Fibroblast of skin of right quadriceps (primary cell): Measurements from ENCODE around the gene B3GAT3.
"Not testable (repeated sequence)": the region's sequence is repeated elsewhere in the genome, so short reads cannot be mapped to it uniquely, and the experiment has no call there.

Source experiments
- DNase-seq: peaks from one replicate; pipeline ENCODE4 v3.0.0-alpha.2; 2013

Gene B3GAT3

GRCh38 chr11:62621567-62622470, at the start of gene B3GAT3:
B3GAT3 (minus strand) TSS chr11:62621986; CDS start chr11:62621947, 39 bp downstream.
- DNase-seq: peak; percentile 95

GRCh38 chr11:62671236-62671607, 49.4 kb upstream of the B3GAT3 start:
- DNase-seq: no peak

- no peak for DNase-seq
These were observed 47.8 kb upstream of the B3GAT3 start for GRCh38 chr11:62669420-62670161.

GRCh38 chr11:62667460-62667859, 45.7 kb upstream of the B3GAT3 start:
- DNase-seq: no peak

- DNase-seq: no peak
These were observed 44.6 kb upstream of the B3GAT3 start for GRCh38 chr11:62666259-62666926.

- peak; percentile 44 for DNase-seq
These were observed 43.9 kb upstream of the B3GAT3 start for GRCh38 chr11:62665599-62666258.

GRCh38 chr11:62665075-62665598, 43.4 kb upstream of the B3GAT3 start, which contains the start of the genes C11orf98 and CSKMT:
C11orf98 (minus strand) TSS chr11:62665210; CDS start chr11:62665169, 41 bp downstream.
CSKMT (plus strand) TSS chr11:62665312; CDS start chr11:62665880, 568 bp downstream.
- peak; percentile 94 for DNase-seq

DNA sequence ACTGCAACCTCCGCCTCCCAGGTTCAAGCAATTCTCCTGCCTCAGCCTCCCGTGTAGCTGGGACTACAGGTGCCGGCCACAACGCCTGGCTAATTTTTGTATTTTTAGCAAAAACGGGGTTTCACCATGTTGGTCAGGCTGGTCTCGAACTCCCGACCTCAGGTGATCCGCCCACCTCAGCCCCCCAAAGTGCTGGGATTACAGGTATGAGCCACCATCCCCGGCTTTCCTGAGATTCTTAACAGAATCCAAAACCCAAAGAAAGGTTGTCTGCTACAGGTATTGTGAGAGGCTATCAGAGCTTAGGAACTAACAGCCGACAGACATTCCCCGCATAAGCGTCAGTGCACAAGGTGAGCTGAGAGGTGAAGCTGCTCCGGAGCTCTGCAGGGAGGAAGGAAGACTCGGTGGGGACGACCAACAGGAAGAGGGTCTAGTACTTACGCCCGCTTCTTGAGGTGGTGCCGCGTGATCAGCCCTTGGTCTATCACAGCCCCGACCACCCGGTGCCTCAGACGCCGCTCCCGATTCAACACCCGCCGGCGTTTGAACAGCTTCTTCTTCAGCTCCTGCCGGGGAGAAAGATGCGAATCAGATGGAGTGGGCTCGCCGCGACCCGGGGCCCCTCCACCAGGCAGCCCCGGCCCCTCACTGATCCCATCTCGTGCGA, 42.8 kb upstream of the B3GAT3 start:
- DNase-seq: no peak

DNA sequence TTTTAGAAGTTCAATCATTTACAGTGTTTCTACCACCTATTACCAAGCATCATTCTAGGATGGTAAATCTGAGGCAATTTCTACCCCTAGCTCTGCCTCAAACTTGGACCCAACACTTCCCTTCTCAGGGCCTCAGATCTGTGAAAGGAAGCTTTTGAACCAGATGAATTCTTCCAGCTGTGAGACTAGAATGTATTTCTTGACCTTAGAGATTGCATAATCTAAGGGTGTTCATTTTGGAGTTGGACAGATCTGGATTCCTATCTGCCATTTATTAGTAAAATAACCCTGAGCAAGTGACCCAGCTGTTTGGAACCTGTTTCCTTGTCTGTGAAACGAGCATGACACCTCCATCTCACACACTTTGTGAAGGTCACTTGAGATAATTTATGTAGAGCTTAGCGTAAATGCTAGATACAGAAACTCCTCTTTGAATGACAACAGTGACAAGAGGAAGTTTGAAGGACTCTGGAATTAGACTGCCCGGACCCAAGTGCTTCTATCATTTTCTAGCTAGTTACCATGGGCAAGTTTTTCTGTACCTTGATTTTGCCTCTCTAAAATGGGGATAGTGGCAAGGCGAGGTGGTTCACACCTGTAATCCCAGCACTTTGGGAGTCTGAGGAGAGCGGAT, 35.1 kb upstream of the B3GAT3 start:
- DNase-seq: no peak

DNA sequence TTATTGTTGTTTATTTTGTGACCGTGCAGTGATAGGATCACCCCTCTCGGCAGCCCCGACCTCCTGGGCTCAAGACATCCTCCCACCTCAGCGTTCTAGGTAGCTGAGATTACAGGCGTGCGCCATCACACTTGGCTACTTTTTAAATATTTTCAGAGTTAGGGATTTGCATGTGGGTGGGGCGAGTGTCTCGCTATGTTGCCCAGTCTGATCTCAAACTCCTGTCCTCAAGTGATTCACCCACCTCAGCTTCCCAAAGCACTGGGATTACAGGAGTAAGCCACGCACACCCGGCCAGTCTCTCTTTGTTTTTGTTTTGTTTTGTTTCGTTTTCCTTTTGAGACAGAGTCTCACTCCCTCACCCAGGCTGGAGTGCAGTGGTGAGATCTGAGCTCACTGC, 32.5 kb upstream of the B3GAT3 start:
- no peak for DNase-seq

DNA sequence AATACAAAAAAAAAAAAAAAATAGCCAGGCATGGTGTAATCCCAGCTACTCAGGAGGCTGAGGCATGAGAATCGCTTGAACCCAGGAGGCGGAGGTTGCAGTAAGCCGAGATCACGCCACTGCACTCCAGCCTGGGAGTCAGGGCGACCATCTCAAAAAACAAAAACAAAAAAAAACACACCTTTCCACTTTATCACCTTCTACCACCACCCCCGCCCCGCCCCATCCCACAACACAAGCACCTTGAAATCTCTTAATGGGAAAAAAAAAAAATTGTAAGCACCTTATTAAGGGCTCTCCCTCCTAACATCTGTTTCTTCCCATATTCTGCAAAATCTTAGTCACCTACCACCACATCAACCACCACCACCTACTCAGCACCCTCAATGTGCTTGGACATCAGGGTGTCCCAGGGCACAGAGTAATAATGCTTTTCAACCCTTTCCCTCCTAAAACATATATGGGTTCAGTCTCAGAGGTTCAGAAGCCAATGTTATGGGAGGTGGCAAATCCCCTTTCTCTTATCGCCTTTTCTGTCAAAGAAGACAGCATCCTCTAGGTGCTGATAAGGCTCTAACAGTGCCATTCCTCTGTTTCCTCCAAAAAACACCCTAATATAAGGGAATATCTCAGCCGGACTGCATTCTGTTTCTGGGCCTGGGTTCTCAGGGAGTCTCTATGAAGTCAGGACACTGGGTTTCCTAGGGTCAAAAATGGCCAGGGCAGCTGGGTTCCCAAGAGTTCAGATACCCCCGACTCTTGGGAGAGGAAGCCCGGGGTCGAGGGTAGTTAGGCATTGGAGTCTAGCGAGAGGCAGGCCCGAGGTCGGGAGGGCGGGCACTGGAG, 30.6 kb upstream of the B3GAT3 start:
- DNase-seq: no peak

GRCh38 chr11:62650283-62650682, 28.5 kb upstream of the B3GAT3 start:
- not testable (repeated sequence) for DNase-seq

GRCh38 chr11:62649486-62649885, 27.7 kb upstream of the B3GAT3 start:
- no peak for DNase-seq

GRCh38 chr11:62648967-62649364, 27.2 kb upstream of the B3GAT3 start:
- DNase-seq: no peak

DNA sequence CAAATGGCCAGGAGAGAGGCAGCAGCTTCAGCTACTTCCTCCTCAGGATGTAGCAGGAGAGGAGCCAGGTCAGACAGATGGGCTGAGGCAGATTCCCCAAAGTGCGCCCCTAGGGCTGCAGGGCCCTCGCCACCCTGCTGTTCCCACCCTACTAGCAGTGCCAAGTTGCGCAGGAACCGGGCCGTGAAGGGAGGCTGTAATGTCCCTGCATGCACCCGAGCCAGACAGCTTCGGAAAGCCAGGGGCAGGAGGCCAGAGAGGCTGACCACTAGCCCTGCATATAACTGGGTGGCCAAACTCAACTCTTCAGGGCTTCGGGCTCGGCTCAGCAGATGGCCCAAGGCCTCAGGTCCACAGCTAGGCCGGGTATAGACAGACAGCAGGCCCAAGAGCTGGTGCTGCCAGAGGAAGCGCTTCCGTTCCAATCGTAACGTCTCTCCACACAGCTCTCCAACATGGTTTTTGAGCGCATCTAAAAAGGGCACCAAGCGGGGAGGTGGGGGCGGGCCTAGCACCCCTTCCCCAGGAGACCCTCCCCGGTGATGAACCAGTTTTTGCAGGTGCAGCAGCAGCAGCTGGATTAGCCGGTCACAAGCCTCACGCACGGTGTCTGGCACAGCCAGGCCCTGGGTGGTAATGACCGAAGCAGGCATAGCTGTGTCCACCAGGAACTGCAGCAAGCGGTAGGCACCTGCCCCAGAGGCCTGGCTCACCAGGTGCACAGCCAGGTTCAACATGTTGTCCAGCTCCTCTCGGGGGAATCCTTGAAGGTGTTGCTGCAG, 26.6 kb upstream of the B3GAT3 start:
- DNase-seq: no peak

DNA sequence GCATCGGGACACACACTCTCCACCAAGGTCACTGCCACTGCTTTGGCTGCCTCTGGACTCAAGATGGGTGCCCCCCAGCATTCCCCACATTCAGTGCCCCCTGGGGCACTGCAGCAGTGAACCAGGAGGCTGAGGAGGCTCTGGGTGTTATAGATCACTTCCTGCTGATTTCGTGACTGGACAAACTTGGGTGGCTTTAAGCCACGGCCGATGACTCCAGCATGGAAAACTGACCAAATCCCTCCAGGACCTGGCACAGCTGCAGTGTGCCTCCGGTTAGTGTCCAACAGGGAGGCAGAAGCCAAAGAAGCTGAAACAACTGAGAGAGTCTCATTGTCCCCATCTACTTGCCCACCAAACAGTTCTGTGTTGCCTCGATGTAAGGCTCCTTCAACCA, 25.8 kb upstream of the B3GAT3 start:
- DNase-seq: no peak

GRCh38 chr11:62646825-62647608, 25.2 kb upstream of the B3GAT3 start:
- DNase-seq: no peak

DNA sequence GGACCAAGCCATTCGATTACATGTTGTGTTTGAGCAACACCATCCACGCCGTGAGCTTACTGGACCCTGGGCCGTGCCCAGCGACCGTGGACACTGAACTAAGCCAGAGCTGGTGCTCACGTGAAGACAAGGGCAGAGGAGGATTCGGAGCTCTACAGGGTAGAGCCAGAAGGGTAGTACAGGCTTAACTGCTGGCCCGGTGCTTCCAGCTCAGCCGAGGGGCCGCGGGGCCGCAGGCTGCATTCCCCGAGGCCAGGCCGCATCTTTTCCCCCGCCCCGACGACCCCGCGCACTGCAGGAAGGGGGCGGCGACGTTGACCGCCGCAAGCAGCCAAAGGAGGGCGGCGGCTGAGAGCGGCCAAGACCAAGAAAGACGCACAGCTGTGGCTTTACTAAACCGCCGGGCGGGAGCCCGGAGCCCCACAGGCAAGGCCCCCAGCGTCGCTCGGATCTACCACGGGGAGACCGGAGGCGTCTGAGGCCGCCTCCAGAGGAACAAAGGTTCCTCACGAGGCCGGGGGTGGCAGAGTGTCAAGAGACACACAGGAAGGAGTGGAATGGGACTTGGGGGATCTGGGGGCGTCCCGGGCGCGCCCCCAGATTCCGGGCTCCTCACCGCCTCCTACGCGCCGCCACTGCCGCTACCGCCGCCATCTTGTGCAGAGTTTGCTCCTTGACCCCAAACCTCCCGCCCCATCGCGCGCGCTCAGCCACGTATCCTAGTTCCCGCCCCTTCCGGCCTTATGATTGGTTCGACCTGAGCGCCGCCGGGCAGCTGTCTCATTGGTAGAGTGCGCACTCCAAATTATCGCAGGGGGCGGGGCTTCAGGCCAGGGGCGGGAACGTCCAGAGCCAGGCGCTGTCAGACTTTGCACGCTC, 24.4 kb upstream of the B3GAT3 start, which contains the start of gene GANAB:
GANAB (minus strand) TSS at position 668 of the 879 bp plus-strand sequence; CDS start at position 654, 14 bp downstream.
- DNase-seq: peak; percentile 97
